GM21423 (cell line): ENCODE measurements around the gene GTPBP3.

Experiments
- ATAC-seq: cut with Tn5 transposase; IDR thresholded peaks from one replicate; pipeline ENCODE4 v1.9.1; 2021; ENCODE audit warnings: mild to moderate bottlenecking, moderate library complexity; ENCODE audit not compliant: unreplicated experiment

Gene GTPBP3

DNA sequence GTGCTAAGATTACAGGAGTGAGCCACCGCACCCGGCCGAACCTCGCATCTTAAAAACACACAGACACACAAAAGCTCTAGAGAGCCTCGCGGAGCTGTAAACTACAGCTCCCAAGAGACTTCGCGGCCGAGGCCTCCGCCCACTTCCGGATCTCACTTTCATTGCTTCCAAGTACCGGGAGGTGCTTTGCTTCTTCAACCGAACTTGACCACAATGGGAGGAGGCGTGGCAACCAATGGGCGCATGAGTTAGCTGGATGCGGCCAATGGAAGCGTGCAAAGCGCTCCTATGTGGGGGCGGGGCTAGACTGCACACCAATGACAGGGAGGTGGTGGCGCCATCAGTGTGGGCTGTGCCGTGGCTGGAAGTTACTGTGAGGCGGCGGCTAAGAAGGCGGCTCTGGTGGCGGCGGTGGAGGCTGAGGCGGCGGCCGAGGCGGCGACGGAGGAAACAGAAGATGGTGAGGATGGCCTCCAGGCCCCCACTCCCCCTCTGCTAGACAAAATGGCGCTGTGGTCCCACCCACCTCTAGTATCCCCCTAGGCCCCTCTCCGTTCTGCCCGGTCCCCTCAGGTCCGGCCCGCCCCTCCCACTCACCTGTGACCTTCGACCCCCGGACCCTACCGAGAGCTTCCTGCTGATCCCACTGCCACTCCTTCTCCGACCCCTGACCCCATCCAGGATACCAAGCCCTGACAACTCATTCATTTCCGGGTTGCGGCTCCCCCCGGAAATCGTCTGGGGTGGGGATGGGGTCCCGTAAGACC, 28.0 kb upstream of the GTPBP3 start, which contains the start of gene DDA1:
Gene DDA1 (plus strand): TSS at position 366 of the 767 bp plus-strand sequence. CDS start 92 bp downstream, at position 458.
- ATAC-seq = peak; percentile 43

DNA sequence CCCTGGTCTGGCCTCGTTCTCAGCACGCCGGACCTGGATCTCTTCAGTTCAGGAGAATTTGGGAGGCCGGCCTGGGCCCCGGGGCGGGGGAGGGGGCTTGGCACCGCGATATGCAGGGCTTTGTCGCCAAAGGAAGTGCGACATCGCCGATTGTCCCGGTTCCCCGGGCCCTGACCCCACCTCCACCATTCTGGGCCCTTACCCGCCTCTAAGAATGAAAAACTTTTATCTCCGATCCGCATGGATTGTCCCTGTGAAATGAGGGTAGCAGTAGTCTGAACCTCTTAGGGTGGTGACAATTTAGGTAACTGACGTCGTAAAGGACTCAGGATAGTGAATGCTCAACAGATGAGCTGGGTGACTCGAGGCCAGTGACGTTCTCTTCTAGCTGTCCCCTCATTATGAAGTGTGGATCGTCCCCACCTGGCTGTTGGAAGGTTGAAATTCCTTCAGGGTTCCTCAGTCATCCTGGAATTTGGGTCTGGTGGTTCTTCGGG, 27.3 kb upstream of the GTPBP3 start:
- ATAC-seq = no peak

DNA sequence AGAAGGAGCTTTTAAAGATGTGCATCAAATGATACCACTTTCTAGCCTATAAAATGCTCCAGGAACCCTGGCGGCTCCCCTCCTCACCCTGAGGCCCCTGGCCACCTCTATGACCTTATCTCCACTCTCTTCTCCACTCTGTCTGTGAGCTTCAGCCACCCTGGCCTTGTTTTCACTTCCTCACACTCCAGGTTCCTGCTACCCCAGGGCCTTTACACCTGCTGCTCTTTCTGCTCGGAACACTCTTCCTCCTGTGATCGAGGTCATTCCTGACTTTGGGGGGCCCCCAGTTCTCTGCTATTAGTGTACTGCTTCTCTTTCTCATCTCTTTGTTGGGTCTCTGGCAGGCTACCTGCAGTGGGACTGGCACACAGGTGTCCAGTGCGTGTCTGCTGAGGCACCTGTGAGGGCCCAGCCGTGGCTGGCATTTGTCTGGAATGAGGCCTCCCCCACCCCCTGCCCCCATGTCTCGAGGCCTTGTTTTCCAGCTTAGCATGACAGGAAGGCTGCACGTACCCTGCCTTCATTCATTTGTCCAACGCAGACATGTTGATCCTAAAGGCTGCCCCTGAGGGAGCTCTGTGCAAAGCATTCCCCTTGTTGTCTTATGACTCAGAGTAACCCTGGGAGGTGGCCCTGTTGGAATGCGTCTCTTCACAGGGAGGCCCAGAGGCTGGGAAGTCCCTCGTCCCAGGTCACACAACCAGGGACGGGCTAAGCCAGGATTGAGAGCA, 25.7 kb upstream of the GTPBP3 start:
- no peak for ATAC-seq

DNA sequence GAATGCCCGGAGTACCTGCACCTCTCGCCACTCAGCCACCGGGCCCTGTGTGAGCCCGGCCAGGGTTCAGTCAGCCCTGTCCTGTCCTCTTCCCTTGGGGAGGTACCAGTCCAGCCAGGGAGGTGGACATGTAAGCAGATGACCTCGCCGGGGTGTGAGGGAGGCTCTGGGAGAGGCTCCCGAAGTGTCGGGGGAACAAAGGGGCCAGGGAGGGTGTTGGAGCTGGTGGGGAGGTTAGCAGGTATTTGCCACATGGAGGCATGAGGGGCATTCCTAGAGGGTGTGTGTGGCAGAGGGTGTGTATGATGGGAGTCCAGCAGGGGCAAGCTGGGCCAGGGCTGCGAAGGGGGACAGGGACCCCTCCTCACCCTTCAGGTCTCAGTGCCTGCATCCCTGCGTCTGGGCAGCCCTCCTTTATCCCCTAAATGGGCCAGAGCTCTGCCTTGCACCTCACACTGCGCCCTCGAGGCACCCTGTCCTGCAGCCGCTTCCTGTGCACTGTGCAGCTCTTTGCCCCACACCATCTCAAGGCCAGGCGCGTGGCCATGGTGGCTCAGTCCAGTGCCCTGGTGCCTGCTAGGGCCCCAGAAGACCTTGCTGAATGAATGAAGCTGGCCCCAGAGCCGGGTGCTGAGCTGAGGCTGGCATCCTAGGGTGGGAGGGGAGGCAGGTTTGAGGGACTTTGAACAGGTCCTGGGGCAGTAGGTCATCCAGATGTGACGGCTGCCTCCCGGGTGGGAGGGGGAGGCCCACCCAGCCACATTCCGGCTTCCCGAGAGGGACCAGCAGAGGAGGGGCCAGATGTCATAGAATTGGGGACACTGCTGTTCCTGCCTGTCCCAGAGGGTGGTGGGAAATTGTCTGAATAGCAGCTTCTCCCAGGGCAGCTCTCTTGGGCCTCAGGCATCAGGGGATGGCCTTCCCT, 24.9 kb upstream of the GTPBP3 start:
- no peak for ATAC-seq

DNA sequence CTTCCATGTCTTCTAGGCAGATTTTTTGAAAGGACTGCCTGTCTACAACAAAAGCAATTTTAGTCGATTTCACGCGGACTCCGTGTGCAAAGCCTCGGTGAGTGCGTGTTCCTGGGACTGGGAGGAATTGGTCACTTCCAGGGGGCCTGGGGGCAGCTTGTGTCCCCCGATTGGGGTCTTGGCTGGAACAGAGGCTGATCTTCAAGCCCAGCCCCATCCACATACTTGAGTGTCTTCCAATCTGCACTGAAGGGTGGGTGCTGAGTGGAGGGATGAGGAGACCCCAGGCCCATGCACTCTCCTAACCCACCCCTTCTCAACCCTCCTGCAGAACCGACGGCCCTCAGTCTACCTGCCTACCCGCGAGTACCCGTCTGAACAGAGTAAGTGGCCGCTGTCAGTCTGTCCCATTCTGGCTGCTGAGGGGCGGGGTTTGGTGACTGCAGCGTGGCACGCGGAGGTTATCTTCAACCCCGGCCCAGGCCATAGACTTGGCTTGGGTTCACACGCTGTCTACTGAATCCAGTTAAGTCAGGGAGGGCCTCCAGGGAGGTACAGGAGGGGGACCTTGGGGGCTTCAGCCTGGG, 23.3 kb upstream of the GTPBP3 start:
- no peak for ATAC-seq

DNA sequence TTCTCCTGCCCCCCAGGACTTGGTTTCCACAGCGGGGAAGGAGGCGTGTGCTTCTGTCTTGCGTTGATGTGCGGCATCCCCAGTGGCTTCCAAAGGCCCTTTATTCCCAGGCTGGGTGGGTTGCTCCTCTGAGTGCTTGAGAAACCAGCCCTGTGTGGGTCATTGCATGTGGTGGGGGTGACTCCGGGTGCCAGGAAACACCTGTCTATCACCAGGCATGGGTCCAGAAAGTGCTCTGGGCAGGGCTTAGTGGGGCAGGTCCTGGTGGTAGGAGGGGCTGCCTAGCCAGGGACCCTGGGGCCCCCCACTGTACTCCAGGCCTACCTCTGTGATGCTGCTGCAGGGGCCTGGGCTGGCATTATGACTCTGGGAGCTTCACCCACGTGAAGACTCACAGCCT, 18.4 kb upstream of the GTPBP3 start:
- ATAC-seq = no peak

DNA sequence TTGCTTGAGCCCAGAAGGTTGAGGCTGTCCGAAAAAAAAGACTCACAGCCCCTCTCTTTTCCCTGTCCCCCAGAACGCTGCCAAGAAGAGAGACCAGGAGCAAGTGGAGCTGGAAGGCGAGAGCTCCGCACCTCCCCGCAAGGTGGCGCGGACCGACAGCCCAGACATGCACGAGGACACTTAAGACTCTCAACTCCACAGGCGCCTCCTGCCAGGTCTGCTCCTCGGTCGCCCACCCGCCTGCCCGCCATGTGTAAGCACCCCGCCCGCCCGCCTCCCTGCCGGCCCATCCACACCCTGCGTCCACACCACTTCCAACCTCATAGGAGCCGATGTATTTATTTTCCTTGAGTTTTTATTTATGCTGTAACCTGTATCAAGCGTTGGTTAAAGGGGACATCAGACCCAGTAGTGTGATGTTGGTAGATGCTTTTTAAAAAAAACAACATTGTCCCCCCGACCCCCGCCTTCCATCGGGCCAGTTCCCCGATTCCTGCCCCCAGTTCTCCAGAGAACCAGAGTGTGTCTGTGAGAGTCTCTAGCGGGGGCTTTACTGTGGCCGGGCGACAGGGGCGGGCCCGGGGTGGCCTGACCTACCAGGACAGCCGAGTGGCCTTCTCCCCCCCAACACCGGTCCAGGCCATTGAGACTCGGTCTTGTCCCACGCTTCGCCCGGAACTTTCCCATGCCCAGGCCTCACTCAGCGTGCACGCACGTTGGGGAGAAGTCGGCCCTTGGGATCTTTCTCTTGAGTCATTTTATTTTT, 17.7 kb upstream of the GTPBP3 start:
- no peak for ATAC-seq

DNA sequence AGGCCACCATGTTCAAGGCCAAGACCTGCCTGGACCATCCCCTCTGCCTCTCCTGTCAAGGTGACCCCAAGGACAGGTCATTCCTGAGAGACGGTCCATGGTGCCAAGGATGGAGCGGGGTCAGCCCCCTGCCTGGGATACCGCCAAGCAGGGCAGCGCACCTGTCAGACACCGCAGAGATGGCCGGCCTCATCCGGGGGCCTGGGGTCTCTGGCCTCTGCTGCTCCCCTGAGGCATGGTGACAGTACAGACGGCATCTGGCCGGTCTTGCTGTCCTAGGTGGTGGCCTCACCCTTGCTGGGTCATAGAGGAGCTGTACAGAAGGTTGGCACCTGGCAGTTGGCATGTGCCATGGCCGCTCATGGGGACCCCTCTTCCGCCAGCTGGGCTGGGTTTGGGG, 16.9 kb upstream of the GTPBP3 start:
- ATAC-seq = no peak

DNA sequence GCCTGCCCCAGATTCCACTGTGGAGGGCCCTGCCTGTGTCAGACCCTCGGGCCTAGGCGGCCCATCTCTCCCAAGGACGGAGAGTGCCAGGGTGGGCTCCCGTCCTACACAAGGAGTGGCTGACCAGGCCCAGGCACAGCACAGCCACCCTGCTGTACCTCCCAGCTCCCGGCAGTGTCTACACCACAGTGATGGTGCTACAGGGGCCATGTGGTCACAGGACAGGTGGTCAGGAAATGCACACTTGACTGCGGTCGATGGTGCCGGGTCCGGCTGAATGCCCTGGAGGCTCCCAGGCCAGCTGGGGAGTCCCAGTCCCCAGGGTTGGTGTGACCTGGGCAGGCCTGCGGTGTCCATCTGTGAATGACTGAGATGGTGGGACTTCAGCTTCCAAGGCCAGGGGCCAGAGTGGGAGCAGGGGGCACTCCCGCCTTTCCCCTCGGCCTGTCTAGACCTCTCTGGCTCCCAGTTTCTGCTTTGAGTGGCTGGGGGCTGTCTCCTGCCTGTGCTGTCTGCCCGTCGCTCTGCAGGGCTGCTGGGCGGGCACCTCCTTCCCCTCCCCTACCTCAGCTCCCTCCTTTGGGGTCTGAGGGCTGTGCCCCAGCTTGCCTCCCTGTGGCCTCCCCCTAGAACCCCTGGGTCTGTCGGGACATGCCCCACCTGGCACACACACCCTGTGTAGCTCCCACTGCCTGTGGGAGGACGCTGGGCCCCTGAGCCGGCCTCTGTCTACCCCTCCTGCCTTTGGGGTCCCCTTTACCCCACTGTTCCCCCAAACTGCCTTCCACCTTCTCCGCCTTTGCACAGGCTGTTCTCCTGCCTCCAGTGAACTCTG, 15.5 kb upstream of the GTPBP3 start:
- no peak for ATAC-seq

DNA sequence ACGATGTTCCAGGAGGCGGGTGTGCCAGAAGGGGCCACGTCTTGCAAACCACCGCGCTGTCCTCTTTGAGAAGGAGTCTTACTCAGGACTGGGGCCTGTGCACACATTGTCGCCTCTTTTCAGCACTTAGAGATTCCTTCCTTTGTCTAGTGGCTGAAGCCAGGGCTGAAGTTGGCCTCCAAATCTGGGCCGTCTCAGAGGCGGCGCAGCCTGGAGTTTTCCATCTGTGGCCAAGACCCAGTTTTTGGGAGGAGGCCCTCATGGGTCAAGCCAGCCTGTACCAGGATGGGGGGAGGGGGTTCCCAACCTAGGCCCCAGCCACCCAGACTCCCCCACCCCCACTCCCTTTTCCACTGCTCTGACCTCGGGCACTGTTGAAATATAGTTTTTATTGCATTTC, 14.5 kb upstream of the GTPBP3 start:
- no peak for ATAC-seq

DNA sequence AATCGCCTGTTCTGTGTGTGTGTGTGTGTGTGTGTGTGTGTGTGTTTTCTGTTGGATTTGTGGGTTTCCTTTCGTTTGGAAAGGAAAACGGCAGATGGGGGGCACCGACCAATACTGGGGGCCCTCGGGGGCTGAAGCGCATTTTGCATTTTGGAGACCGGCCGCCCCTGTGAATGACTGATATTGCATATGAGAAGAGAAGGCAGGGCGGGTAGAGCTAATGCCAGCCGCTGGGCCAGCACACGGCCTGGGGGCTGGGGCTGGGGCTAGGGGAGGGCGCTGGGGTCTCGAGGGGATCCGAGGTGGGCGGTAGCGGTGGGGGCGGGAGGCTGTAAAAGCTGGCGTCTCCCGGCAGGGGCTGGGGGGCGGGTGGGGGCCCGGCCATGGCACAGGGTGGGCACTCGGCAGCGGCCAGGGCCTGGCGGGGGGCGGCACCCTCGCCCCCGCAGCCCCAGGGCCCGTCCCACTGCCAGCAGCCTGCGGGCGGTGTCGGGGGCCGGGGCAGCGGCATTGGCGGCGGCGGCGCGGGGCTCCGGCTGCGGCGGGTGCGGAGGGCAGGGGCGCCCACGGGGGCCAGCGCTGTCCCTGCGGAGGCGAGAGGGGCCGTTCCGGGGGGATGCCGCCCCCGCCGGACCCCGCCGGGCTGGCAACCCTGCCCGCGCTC, 13.9 kb upstream of the GTPBP3 start:
- no peak for ATAC-seq

DNA sequence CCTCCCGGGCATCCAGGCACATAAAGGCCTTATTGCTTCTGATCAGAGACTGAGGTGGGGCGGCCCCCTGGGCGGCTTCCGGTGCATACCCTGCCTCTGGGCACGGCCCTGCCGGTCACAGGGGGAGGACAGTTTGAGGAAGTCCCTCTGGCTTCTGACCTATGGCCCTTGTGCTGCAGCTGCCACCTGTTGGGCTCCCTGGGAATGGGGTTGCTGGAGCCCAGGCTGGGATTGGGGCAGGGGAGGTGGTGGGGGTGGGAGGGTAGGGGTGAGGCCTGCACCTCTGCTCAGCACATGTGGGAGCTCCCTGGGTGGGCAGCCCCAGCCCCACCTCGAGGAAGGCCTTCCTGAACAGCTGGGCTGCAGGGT, 13.4 kb upstream of the GTPBP3 start:
- ATAC-seq = no peak

DNA sequence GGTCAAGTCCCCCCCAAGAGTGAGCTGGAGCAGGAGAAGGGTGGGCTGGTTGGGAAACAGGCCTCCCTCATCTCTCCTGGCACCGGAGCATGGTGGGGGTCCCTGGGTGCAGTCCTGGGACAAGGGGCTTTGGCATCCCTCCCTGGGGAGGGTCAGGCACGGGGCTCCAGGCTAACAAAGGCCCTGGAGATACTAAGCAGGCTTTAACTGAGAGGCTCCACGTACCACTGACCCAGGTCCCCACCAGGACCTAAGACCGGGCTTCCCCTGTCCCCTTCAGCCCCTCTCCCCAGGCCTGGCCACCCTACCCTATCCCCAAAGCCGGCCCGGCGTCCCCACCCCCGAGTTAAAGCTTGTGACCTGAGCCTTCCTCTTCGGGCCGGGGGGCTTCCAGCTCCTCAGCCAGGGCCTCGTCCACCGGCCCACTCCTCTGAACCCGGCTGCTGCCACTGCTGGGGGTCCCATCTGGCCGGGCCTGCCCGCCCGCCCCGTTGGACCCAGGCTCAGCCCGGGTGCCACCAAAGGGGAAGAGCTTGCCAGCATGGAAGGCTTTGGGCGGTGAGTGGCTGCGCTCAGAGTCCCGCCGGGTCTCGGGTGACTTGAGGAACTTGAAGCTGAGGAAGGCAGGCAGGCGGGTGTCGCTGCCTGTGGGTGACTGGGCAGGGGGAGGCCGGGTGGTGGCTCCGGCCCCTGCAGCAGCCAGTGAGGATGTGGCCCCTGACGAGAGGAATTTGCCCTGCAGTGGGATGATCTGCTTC, 12.8 kb upstream of the GTPBP3 start:
- no peak for ATAC-seq

DNA sequence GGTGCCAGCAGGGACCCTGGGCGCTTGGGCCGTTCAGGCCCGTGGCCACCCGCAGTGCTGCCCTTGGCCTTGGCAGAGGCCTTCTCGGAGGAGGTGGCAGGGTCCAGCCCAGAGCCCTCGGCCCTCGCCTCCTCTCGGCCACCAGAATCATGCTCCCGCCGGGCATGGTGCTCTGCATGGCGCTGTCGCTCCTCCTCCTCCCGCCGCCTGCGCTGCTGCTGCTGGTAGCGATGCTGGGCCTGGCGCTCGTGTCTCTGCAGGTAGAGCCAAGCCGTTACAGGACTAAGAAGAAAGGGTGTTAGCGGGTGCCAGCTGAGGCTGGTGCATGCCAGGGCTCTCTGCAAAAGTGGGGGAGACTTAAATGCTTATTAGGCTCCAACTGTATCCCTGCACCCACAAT, 12.2 kb upstream of the GTPBP3 start:
- no peak for ATAC-seq

DNA sequence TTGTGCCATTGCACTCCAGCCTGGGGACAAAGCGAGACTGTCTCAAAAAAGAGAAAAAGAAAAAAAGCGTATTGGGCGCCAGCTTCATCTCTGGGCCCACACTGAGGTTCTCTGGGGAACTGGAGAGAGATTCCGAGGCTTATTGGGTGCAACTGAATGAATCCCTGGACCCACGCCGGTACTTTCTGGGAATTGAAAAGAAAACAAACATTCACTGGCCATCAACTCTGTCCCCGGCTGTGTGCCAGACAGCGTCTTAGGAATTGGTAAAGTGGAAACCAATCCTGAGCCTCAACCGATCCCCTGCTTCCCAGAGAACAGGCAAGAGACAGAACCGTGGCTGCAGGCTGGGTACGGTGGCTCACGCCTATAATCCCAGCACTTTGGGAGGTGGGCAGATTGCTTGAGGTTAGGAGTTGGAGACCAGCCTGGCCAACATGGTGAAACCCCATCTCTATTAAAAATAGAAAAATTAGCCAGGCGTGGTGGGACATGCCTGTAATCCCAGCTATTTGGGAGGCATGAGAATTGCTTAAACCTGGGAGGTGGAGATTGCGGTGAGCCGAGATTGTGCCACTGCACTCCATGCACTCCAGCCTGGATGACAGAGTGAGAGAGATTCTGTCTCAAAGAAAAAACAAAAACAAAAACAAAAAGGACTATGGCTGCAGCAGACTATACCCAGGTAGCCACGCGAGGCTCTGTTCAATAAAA, 11.3 kb upstream of the GTPBP3 start:
- no peak for ATAC-seq

DNA sequence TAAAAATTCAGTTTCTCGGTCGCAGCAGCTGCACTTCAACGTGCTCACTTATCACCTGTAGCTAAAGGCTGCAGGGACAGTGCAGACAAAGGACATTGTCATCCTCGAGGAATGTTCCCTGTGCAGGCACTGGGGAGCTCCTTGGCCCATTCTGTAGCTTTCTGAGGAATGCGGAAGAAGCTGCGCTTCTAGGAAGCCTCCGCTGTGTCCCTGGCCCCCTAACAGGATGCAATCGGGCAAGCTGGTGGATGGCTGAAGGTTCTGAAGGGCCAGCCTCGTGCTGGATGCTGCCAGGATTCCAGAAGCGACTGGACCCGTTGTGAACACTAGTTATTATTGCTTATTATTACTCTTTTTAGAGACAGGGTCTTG, 10.8 kb upstream of the GTPBP3 start:
- no peak for ATAC-seq

DNA sequence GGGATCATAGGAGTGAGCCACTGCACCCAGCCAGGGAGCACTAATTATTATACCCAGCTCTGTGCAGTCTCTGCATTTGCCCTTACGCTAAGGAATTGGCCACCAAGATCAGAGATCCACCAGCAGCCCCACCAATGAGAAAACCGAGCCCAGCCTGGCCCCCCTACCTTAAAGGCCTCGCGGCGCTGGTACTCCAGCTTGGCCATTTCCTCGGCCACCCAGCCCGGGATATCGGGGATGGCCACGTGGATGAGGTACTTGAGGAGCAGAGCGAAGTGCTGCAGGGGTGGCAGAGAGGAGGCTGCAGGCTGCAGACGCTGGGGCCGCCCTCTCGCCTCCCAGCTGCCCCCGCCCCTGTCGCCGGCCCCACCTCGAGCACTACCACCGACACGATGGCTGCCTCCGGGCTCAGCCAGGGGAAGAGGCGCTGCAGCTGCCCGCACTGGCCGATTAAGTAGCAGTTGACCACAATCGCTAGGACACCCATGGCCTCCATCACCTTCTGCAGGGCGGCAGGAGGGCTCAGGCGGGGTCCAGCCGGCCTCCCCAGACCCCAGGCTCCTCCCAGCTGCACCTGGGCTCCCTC, 10.2 kb upstream of the GTPBP3 start:
- no peak for ATAC-seq
